ENCODE measurements around the gene ASL. TPM values are rescaled to one million over a fixed set of nuclear protein-coding genes. Genes with fewer than 3 reads are reported as not detected.
"Not testable (repeated sequence)": the region's sequence is repeated elsewhere in the genome, so short reads cannot be mapped to it uniquely, and the experiment has no call there.

Gene ASL
- total RNA-seq, 1 donor = 45.8 TPM

- DNase-seq (ENCODE audit: low read depth) = no peak
- no peak overlapping the region for H3K4me3 ChIP-seq (ENCODE audit: low read depth, low read length)
- no peak for TF ChIP-seq CTCF (IDR thresholded peaks at IDR 0.05; ENCODE audit: insufficient read depth, low read length)
Measured at GRCh38 chr7:66125052-66125694, 49.6 kb downstream of the ASL start.

DNA sequence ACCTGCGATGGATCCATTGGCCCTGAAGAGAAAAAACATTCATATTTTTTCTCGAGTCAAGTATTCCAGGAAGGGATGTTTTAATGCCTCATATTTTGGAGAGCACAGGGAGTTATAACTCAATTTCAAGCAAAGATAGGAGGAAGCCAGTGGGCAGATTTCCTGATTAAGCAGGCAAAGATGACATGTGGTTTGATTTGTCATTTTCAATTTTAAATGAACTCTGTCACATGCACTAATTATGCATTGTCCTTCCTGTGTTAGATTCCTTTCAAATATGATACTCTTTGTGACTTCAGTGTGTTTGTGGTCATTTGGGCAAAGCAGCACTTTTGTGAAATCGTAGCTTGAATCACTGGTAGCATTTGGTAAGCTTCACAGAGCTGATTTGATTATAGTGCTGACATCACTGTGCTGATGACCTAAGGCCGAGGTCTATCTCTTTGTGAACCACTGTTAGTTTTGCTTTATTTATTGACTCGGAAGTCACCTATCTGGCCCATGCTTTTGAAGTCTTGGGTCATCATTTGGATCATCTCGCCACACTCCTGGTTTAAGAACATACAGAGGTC, 50.2 kb downstream of the ASL start:
- not testable (repeated sequence) for DNase-seq (ENCODE audit: low read depth); H3K4me3 ChIP-seq (ENCODE audit: low read depth, low read length)

DNA sequence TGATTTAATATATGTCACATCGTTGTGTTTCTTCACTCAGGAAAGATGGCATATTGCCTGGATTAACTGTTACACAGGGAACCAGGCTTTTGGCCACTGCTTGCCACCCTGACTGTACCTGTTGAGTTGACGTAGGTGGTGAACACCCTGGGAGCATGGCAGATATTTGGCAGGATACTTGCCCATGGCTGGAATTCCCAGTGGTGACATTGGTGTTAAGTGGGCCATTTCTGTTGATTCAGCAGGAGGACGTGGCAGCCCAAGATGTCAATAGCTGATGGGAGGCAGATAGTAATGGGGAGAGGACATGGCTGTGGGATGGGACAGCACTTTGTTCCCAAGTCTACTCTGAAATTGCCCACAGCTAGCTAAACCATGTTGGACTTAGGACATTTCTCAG, 51.6 kb downstream of the ASL start:
- not testable (repeated sequence) for DNase-seq (ENCODE audit: low read depth); H3K4me3 ChIP-seq (ENCODE audit: low read depth, low read length)

DNA sequence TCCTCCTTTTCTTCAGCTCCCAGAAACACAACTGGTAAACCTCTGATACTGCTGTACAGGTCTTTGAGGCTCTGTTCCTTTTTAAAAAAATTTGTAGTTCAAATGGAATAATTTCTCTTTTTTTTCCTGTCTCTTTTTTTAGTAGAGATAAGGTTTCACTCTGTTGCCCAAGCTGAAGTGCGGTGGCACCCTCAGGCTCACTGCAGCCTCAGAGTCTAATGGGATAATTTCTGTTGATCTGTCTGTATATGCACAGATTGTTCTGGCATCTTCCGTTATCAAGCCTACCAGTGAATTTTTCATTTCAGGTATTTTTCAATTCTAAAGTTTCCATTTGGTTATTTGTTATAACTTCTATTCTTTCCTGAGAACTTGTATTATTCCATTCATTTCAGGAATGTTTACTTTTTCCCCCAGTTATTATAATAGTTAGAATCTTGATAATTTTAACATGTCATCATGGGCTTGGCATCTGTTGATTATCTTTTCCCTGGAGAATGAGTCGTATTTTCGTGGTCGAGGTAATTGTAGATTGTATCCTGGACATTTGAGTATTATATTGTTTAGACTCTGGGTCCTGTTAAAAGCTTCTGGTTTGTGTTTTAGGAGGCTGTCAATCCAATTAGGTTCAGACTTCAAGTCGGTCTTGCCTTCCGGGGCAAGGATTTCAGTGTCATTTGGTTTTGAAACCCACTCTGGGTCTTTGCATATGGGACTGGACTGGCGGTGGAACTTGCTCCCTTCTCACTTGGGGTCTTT, 63.6 kb downstream of the ASL start:
- no peak for TF ChIP-seq CTCF (IDR thresholded peaks at IDR 0.05; ENCODE audit: insufficient read depth, low read length)
- no peak overlapping the region for H3K4me3 ChIP-seq (ENCODE audit: low read depth, low read length)
- DNase-seq (ENCODE audit: low read depth) = peak; percentile 57

DNA sequence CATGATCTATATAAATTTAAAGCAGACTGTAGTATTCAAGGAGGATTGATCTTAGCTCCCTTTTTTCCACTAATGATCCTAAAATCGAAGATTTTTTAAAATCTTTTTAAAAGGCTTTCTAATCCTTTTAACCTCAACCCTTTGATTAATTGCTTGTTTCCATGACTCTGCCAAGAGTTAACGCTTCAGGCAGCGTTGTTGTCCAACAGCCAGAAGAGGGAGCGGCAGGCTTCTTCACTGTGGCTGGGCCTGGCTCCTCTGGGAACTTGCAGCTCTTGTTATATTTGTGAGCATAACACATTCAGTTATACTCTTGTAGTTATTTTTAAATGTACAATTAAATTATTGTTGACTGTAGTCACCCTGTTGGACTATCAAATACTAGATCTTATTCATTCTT, 65.3 kb downstream of the ASL start:
- peak; percentile 90 for DNase-seq (ENCODE audit: low read depth)
- no peak overlapping the region for H3K4me3 ChIP-seq (ENCODE audit: low read depth, low read length)
- TF ChIP-seq CTCF (IDR thresholded peaks at IDR 0.05; ENCODE audit: insufficient read depth, low read length) = peak; percentile 85

- TF ChIP-seq CTCF (IDR thresholded peaks at IDR 0.05; ENCODE audit: insufficient read depth, low read length) = no peak
- DNase-seq (ENCODE audit: low read depth) = no peak
- H3K4me3 ChIP-seq (ENCODE audit: low read depth, low read length) = no peak overlapping the region
Measured at GRCh38 chr7:66142334-66142733, 66.7 kb downstream of the ASL start.

DNA sequence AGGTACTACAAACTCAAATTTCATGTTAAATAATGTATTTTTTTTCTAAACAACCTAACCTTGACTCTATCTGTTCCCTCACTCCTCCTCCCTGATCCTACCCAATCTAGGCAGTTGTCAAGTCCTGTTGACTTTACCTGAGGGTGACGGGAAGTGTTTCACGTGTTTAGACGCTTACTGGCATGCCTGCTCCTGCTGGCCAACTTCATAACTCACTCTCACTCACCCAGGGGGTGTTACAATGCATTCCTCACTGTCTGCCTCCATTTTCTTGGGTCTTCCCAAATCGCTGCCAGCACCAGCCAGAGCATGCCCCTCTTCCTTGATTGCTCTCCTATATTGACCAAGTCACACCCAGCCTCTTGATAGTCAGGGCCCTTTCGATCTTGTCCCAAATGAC, 67.4 kb downstream of the ASL start:
- no peak for TF ChIP-seq CTCF (IDR thresholded peaks at IDR 0.05; ENCODE audit: insufficient read depth, low read length)
- no peak for DNase-seq (ENCODE audit: low read depth)
- H3K4me3 ChIP-seq (ENCODE audit: low read depth, low read length) = no peak overlapping the region

Other genes starting within 250 kb of the ASL start
- gene VKORC1L1, start 202.7 kb upstream of the ASL start, total RNA-seq (ENCODE audit: low replicate concordance) = 8.7 and 17.8 TPM in 2 replicates
- 22.3 and 25.9 TPM in 2 replicates for gene GUSB, start 93.6 kb upstream of the ASL start, total RNA-seq (ENCODE audit: low replicate concordance)
- 36.1 and 46.8 TPM in 2 replicates for gene CRCP, start 39.0 kb downstream of the ASL start, total RNA-seq (ENCODE audit: low replicate concordance)
- 59.7 and 73.6 TPM in 2 replicates for gene TPST1, start 129.5 kb downstream of the ASL start, total RNA-seq (ENCODE audit: low replicate concordance)